C4-2B (cell line): ENCODE measurements around the gene UNC13B.

Experiments used
- ZFX ChIP-seq: fragments of 450-650 bp; IDR thresholded peaks from 2 replicates; pipeline ENCODE4 v1.6.1; 2017
- TF ChIP-seq, protein P1 (sequence below): fragments of 450-650 bp; conservative IDR thresholded peaks from 2 replicates; pipeline ENCODE4 v1.5.1; 2017; ENCODE audit warnings: mild to moderate bottlenecking

DNA sequence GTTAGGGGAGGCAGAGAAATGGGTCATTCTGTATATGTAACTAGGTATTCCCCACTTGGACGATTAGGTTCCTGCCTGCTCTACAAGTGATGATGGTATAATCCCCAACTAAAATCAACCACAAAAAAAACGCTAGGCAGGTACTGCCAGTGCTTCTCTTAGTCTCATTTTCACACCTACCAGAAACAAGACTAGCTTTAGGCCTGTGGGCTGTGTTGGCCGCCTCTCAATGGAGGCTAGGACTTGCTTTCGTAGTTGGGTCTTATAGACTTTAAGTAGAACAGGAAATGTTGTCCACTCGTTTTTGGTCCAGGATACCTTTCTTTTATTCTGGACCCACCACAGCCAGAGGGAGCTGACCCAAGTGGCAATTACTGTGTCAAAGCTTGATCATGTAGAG is 111.8 kb downstream of the UNC13B start:
- TF ChIP-seq, protein P1, sequence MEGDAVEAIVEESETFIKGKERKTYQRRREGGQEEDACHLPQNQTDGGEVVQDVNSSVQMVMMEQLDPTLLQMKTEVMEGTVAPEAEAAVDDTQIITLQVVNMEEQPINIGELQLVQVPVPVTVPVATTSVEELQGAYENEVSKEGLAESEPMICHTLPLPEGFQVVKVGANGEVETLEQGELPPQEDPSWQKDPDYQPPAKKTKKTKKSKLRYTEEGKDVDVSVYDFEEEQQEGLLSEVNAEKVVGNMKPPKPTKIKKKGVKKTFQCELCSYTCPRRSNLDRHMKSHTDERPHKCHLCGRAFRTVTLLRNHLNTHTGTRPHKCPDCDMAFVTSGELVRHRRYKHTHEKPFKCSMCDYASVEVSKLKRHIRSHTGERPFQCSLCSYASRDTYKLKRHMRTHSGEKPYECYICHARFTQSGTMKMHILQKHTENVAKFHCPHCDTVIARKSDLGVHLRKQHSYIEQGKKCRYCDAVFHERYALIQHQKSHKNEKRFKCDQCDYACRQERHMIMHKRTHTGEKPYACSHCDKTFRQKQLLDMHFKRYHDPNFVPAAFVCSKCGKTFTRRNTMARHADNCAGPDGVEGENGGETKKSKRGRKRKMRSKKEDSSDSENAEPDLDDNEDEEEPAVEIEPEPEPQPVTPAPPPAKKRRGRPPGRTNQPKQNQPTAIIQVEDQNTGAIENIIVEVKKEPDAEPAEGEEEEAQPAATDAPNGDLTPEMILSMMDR, result no peak
- no peak for TF ChIP-seq ZFX
